MG63 (cell line): ENCODE measurements around the gene CTCFL. TPM values are rescaled to one million over a fixed set of nuclear protein-coding genes. Genes with fewer than 3 reads are reported as not detected.
"Not testable (repeated sequence)": the region's sequence is repeated elsewhere in the genome, so short reads cannot be mapped to it uniquely, and the experiment has no call there.

Source experiments
- DNase-seq: peaks from one replicate; pipeline ENCODE4 v3.0.0-alpha.2; 2020
- H3K27me3 ChIP-seq: fragments of 250-450 bp; sonication (Bioruptor Pico); 2 replicates; pipeline ENCODE4 v1.5.1; 2020; ENCODE audit warnings: mild to moderate bottlenecking, moderate library complexity
- H3K36me3 ChIP-seq: fragments of 250-450 bp; sonication (Bioruptor Pico); 2 replicates; pipeline ENCODE4 v1.5.1; 2020; ENCODE audit warnings: mild to moderate bottlenecking, moderate library complexity
- H3K4me3 ChIP-seq: fragments of 250-450 bp; sonication (Bioruptor Pico); 2 replicates; pipeline ENCODE4 v1.5.1; 2020; ENCODE audit warnings: mild to moderate bottlenecking, moderate library complexity
- H3K9me3 ChIP-seq: fragments of 250-450 bp; sonication (Bioruptor Pico); 2 replicates; pipeline ENCODE4 v1.5.1; 2020; ENCODE audit warnings: mild to moderate bottlenecking, moderate library complexity
- total RNA-seq: library from RNA; depleted of rRNA; stranded (reverse); fragments of >200 nt; shearing (Covaris generic); gene quantifications from 2 replicates; pipeline ENCODE4 v1.2.3, GENCODE V29; 2014; ENCODE audit warnings: low replicate concordance

CTCFL gene
- total RNA-seq, 1 experiment from 2014 or later = not detected

- DNase-seq = no peak
- H3K27me3 ChIP-seq = no peaks in the 10 kb centered on the region
- no peaks in the 10 kb centered on the region for H3K36me3 ChIP-seq
- no peak overlapping the region for H3K4me3 ChIP-seq
- no peaks in the 10 kb centered on the region for H3K9me3 ChIP-seq
These were observed 42.8 kb downstream of the CTCFL start for GRCh38 chr20:57482148-57482547.

- Histone ChIP-seq H3K9me3 (no peaks in the 10 kb centered on the region), H3K4me3 (no peak overlapping the region), H3K36me3 (no peaks in the 10 kb centered on the region), H3K27me3 (no peaks in the 10 kb centered on the region)
- DNase-seq = no peak
These were observed 43.6 kb downstream of the CTCFL start for GRCh38 chr20:57481281-57481711.

- no peak for DNase-seq
- no peak overlapping the region for H3K4me3 ChIP-seq
- no peaks in the 10 kb centered on the region for H3K36me3 ChIP-seq
- no peaks in the 10 kb centered on the region for H3K27me3 ChIP-seq
- H3K9me3 ChIP-seq = no peaks in the 10 kb centered on the region
These were observed 44.3 kb downstream of the CTCFL start for GRCh38 chr20:57480444-57481160.

DNA sequence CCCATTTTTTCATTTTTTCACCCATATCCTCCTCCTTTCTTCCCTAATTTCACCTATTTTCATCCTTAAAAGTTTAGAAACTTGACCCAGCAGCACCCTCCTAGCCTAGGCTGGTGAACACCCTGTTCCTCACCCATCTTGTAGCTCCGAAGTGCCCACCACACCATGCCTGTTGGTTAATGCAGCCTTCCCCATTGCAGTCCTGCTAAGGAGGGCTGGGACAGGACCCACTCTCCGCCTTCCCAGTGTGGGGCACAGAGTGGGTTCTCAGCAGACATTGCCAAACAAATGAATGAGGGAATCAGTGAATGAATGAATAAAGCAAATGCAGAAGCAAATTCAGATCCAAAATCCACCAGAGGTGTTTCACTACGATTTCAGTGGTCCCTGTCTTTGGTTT lies 45.7 kb downstream of the CTCFL start:
- Histone ChIP-seq H3K9me3 (peaks cover 4% of the 10 kb centered on the region; the same call in 1 of the 2 replicates), H3K27me3 (no peaks in the 10 kb centered on the region), H3K4me3 (no peak overlapping the region), H3K36me3 (no peaks in the 10 kb centered on the region)
- no peak for DNase-seq

DNA sequence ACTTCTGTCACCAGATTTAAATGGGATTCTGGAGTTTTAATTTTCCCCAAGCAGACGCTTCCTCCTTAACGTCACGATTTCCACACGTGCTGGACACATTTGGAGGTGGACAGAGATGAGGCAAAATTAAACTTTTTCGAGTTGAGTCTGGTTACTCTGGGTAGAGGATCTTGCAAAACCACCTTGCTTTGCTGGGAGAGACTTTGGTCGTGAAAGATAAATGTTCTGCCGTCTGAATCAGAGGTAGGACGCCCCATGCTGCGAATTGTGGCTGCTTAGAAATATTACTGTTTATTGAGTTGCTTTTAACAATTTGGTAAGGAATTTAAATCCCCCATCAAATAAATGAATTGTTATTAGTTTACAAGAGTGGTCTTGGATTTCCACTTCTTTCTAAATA lies 46.8 kb downstream of the CTCFL start:
- H3K9me3 ChIP-seq = peaks cover 4% of the 10 kb centered on the region; the same call in 1 of the 2 replicates
- H3K36me3 ChIP-seq = no peaks in the 10 kb centered on the region
- no peak for DNase-seq
- no peaks in the 10 kb centered on the region for H3K27me3 ChIP-seq
- no peak overlapping the region for H3K4me3 ChIP-seq

DNA sequence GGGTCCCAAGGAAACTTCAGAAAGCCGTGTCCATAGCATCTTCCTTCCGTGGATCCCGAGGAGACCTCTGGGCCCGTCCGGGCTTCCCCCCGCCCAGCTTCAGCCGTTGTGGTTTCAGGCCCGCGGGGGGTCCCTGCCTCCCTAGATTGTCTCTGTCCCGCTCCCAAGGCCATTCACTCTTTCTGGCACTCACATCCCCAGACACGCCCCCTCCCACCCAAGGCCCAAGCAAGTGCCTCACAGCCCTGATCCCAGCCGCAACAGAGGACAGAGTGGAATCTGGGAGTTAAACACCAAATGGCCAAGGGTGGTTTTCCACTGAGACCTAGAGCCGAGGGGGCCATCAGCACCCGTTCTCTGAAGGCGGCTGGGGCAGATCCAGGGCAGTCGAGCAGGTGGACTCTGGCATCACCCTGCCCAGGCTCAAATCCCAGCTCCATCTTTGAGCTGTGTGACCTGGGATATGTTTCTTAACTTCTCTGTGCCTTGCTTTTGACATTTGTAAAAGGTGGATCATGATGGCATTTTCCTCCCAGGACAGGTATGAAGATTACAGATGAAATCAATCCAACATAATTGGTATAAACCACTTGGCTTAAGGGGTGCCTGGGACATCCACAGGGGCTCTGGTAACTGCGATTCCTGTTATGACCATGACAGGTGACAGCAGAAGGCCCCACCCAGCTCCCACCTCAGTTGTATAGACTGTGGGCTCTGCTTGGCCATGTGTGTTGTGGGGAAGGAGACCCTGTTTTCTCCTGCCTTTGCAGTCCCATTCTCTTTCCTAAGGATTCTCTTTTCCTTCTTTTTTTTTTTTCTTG lies 48.1 kb downstream of the CTCFL start:
- Histone ChIP-seq H3K36me3 (no peaks in the 10 kb centered on the region), H3K9me3 (peaks cover 4% of the 10 kb centered on the region; the same call in 1 of the 2 replicates), H3K4me3 (no peak overlapping the region), H3K27me3 (no peaks in the 10 kb centered on the region)
- DNase-seq = no peak

- Histone ChIP-seq H3K36me3 (no peaks in the 10 kb centered on the region), H3K9me3 (peaks cover 4% of the 10 kb centered on the region; the same call in 1 of the 2 replicates), H3K4me3 (no peak overlapping the region), H3K27me3 (no peaks in the 10 kb centered on the region)
- no peak for DNase-seq
These were observed 48.8 kb downstream of the CTCFL start for GRCh38 chr20:57476084-57476526.

DNA sequence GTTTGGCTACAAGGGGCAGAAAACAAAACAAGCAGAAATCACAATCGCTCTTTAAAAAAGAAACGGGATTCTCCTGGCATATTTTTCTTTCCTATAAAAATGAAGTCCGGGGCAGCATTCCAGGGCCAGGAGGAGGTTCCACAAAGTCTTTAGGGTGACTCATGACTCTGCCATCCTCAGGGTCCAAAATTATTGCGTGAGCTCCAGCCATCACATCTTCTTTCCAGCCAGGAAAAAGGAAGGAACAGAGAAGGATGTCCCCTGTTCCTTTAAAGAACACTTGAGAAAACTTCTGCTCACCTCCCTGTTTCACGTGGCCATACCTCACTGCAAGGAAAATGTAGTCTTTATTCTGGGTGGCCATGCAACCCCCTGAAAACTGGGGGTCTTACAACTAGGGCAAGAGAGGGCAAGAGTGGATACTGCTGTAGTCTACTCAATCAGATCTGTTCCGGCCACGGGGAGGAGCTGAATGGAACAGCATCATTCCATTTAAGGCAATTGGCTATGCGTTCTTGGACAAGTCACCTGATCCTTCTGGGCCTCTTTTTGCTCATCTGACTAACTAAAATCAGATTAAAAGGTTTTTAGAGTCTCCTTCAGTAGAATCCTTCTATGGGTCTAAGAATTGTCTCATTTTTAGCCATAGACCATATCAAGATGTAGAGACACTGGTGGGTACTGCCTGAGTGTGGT lies 49.4 kb downstream of the CTCFL start:
- no peaks in the 10 kb centered on the region for H3K27me3 ChIP-seq
- H3K36me3 ChIP-seq = no peaks in the 10 kb centered on the region
- no peak for DNase-seq
- no peak overlapping the region for H3K4me3 ChIP-seq
- H3K9me3 ChIP-seq = peaks cover 4% of the 10 kb centered on the region; the same call in 1 of the 2 replicates

DNA sequence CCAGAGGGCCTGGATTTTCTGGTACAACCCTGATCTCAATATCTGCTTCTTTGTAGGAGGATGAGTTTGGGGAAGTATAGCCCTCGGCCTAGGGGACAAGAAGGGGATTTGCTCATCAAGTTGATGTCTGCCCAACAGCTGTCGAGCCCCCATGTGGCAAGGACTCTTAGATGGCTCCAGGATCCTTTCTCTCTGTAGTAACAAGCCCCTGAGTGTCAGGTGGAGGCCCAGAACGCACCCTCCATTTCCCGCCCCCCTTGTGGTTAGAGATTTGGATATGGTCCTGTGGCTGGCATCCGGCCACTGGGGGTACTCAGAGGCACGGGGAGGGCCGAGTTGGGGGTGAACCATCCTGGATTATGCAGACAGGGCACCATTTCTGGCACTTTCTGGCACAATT lies 50.1 kb downstream of the CTCFL start:
- DNase-seq = no peak
- Histone ChIP-seq H3K9me3 (peaks cover 4% of the 10 kb centered on the region; the same call in 1 of the 2 replicates), H3K4me3 (no peak overlapping the region), H3K27me3 (no peaks in the 10 kb centered on the region), H3K36me3 (no peaks in the 10 kb centered on the region)

DNA sequence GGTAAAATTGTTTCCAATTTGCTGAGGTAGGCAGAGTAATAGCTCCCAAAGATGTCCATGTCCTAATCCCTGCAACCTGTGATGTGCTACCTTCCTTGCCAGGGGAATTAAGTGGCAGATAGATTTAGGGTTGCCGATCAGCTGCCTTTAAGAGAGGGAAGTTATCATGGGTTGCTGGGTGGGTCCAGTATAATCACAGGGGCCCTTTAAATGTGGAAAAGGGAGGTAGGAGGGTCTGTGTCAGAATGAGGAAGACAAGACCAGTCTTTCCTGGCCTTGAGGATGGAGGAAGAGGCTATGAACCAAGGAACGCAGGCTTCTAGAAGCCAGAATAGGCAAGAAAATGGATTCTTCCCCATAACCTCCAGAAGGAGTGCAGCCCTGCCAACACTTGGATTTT lies 50.7 kb downstream of the CTCFL start:
- Histone ChIP-seq H3K4me3 (no peak overlapping the region), H3K36me3 (no peaks in the 10 kb centered on the region), H3K27me3 (no peaks in the 10 kb centered on the region), H3K9me3 (peaks cover 4% of the 10 kb centered on the region; the same call in 1 of the 2 replicates)
- no peak for DNase-seq

DNA sequence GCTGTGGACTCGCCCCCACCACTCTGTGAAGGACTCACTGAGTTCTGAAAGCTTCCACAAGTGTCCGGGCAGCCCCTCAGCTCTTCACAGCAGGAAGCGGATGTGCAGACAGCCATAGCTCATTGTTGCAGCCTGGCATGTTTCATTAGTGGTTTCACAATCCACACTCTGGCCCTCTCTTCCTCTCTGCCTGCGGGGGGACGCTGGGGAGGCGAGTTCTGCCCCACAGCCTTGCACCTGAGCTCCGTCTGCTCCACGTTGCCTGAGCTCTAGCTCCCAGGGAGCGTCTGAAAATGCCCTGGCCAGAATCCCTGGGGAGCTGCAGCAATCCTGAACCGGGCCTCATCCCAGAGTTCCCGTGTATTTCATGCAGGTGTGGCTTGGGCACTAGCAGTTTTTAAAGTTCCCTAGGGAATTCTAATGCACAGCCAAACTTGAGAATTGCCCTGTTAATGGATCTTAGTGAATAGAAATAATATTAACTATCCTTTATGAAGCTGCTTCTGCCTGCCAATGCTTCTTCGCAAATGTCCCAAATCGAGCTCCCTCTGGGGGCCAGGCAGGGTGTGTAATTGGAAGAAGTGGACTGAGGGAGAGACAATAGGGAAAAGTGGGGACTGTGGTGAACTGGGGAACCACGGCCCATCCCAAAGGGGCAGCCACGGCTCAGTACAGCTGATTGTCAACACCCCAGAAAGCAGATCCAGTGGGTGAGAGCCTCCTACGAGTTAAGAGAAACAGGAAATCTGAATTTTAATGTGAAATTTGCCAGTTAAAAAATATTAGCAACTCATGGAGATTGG lies 51.5 kb downstream of the CTCFL start:
- H3K4me3 ChIP-seq = no peak overlapping the region
- H3K27me3 ChIP-seq = no peaks in the 10 kb centered on the region
- H3K36me3 ChIP-seq = no peaks in the 10 kb centered on the region
- peaks cover 4% of the 10 kb centered on the region; the same call in 1 of the 2 replicates for H3K9me3 ChIP-seq
- DNase-seq = peak; percentile 50

GRCh38 chr20:57472474-57472873 lies 52.5 kb downstream of the CTCFL start:
- H3K4me3 ChIP-seq, H3K9me3 ChIP-seq, H3K27me3 ChIP-seq, H3K36me3 ChIP-seq, DNase-seq: not testable (repeated sequence)

DNA sequence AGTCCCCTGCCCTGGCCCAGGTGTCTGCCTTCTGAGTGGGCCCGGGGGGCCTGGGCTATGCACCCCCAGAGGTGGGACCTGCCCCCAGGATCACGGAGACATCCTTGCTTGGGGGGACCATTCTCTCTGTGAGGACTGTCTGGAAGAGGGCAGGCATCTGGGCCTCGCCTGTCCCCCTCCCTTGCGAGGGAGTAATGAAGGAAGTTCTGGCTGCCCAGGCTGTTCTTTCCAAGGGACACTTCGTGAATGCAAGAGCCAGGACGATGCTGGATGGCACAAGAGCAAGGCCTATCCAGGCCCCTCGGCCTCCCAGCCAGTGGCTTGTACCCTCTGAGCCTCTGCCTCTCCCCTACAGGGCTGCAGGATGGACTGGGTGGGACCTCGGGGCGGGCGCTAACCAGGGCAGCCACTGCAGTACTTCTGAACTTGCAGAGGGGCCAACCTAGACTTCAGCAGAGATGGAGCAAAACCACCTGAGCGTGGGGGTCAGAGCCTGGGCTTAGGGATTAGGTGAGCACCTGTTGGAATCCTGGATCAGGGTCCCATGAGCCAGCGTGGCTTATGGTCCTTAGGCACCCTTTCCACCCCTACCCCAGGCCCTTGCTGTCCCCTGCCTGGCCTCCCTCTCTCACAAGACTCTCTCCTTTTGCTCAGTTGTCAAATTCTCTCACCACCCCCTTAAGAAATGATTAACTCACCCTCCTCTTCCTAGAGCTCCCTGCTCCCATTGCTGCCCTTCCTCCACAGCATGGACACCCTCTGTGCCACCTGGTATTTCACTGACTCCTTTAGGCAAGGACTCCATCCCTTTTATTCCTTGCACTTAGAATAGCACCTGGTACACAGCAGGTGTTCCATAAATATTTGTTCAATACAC lies 53.2 kb downstream of the CTCFL start:
- H3K36me3 ChIP-seq = no peaks in the 10 kb centered on the region
- no peak overlapping the region for H3K4me3 ChIP-seq
- H3K9me3 ChIP-seq = peaks cover 4% of the 10 kb centered on the region; the same call in 1 of the 2 replicates
- no peaks in the 10 kb centered on the region for H3K27me3 ChIP-seq
- no peak for DNase-seq

DNA sequence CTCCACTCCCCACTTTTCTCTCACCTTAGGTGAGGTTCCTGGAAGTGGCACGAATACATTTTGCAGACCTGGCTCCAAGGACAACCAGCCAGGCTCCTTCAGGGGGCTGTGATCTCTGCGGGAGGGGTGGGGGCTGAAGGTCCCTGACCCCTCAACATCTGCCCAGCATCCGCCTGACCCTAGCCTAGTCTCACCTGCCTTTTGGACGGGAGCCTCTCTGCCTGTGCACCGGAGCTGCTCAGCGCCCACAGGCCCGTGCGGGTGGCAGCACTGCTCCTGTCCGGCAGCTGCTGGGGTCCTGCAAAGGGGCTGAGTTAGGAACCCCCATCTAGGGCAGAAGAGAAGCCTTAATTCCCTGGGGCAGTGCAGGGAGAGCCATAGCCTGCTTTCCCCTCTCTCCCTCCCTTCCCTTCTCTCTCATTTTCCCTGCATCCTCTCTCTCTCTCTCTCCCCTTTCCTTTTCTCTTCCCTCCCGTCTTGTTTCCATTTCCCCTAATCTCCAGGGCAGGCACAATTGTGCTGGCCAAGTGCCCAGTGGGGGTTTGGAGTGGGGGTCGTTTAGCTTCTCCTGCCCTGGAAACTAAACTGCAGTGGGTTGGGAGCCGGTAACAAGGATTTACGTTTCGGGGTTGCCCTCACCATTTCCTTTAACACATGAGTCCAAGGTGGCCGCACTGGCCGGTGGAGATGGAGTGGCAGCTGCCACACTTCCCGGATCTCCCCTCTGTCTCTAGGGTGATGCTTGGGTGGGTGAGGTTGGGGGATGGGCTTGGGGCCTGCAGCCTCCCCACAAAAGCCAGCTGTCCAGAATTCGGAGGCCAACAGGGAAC lies 54.1 kb downstream of the CTCFL start:
- H3K27me3 ChIP-seq = no peaks in the 10 kb centered on the region
- peaks cover 4% of the 10 kb centered on the region; the same call in 1 of the 2 replicates for H3K9me3 ChIP-seq
- no peak overlapping the region for H3K4me3 ChIP-seq
- no peaks in the 10 kb centered on the region for H3K36me3 ChIP-seq
- DNase-seq = no peak

DNA sequence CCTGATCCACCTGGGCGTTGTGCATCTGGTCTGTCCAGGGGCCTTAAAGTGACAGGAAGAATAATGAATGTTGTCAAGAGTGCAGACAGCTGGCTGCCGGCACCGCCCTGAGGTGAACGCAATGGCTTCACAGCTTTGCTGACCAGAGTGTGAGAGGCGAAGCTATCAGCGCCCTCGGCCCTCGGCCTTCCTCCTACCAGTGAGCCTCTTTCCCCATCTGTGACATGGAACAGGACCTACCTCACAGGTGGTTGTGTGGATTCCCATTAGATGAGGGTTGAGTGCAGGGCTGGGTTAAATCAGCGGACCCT lies 54.8 kb downstream of the CTCFL start:
- H3K27me3 ChIP-seq = no peaks in the 10 kb centered on the region
- 0 out of 2 replicates have a peak, but pooled peaks cover under 1% of the 10 kb centered on the region for H3K9me3 ChIP-seq
- H3K4me3 ChIP-seq = no peak overlapping the region
- no peaks in the 10 kb centered on the region for H3K36me3 ChIP-seq
- DNase-seq = no peak
